ENCODE results near the gene PDGFC.

DNA sequence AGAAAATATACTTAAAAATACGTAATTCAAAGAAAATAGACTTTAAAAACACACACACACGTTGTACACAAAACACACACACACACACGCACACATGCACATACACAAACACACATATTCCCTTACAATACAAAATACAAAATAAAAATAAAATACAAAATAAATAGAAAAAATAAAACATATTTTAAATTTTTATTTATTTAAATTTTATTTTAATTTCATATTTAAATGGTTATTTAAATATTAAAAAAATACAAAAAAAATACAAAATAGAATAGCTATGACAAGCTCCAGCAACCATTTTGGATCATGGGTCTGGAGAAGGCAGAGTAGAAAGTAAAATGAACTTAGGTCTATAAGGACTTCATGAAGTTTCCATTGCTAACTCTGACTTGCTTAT lies 34.2 kb upstream of the PDGFC start:
- TF ChIP-seq POLR2A (IDR thresholded peaks at IDR 0.05) (no peak), CTCF (IDR thresholded peaks at IDR 0.05) (no peak)
